GM21786 (cell line): ENCODE data around the gene ITIH1.
"Not testable (repeated sequence)": the region's sequence is repeated elsewhere in the genome, so short reads cannot be mapped to it uniquely, and the experiment has no call there.

Experiments
- ATAC-seq: cut with Tn5 transposase; IDR thresholded peaks from one replicate; pipeline ENCODE4 v1.9.1; 2021; ENCODE audit not compliant: unreplicated experiment

Gene ITIH1

GRCh38 chr3:52777127-52777958 is at the start of gene ITIH1:
Gene ITIH1, plus strand, starts transcription at chr3:52777599. Its CDS starts 17 bp downstream, at chr3:52777616.
- no peak for ATAC-seq

GRCh38 chr3:52728753-52729152 is 48.6 kb upstream of the ITIH1 start:
- not testable (repeated sequence) for ATAC-seq

GRCh38 chr3:52730681-52731080 is 46.7 kb upstream of the ITIH1 start:
- no peak for ATAC-seq

- ATAC-seq: no peak
These were observed 45.8 kb upstream of the ITIH1 start for GRCh38 chr3:52731590-52731989.

- no peak for ATAC-seq
These were observed 44.0 kb upstream of the ITIH1 start for GRCh38 chr3:52733256-52733891.

GRCh38 chr3:52739730-52740129 is 37.7 kb upstream of the ITIH1 start:
- no peak for ATAC-seq

- no peak for ATAC-seq
These were observed 34.9 kb upstream of the ITIH1 start for GRCh38 chr3:52742418-52743041.

GRCh38 chr3:52743152-52743551 is 34.2 kb upstream of the ITIH1 start:
- ATAC-seq: no peak

- ATAC-seq: no peak
These were observed 33.7 kb upstream of the ITIH1 start for GRCh38 chr3:52743721-52744120.

- ATAC-seq: no peak
These were observed 25.2 kb upstream of the ITIH1 start for GRCh38 chr3:52752045-52752660.

GRCh38 chr3:52754373-52754772 is 23.0 kb upstream of the ITIH1 start:
- ATAC-seq: no peak

GRCh38 chr3:52756141-52756540 is 21.3 kb upstream of the ITIH1 start:
- ATAC-seq: no peak

- ATAC-seq: no peak
These were observed 13.9 kb upstream of the ITIH1 start for GRCh38 chr3:52763466-52763865.

GRCh38 chr3:52769786-52770455 is 7.5 kb upstream of the ITIH1 start:
- ATAC-seq: no peak

- peak; percentile 97 for ATAC-seq
These were observed 6.7 kb upstream of the ITIH1 start, which contains the start of gene NEK4 for GRCh38 chr3:52770496-52771333. Gene NEK4, minus strand, starts transcription at chr3:52770940. Its CDS starts 194 bp downstream, at chr3:52770746.

GRCh38 chr3:52771334-52771681 is 6.1 kb upstream of the ITIH1 start:
- no peak for ATAC-seq

GRCh38 chr3:52771702-52772101 is 5.7 kb upstream of the ITIH1 start:
- no peak for ATAC-seq

GRCh38 chr3:52773361-52774065 is 3.9 kb upstream of the ITIH1 start:
- ATAC-seq: no peak

GRCh38 chr3:52774066-52774713 is 3.2 kb upstream of the ITIH1 start:
- ATAC-seq: no peak
